ENCODE measurements around the gene SPA17.

DNA sequence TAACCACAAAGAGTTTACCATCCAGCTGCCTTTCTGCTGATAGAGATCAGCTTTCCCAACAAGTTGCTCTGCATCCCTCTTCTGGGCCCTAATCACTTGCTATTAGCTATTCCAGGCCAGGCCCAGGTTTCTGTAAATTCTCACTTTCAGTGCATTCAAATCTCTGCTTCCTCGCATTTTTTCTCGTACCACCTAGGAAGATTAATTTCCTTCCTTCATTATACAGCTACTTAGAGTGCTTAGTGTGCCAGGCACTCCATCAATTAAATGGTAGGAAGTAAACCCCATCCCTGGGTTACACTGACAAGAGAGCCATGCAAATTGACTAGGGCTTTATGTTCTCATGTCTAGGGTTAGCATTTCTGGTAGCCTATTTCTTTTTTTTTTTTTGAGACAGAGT, 9.8 kb upstream of the SPA17 start:
- TF ChIP-seq, protein P1, sequence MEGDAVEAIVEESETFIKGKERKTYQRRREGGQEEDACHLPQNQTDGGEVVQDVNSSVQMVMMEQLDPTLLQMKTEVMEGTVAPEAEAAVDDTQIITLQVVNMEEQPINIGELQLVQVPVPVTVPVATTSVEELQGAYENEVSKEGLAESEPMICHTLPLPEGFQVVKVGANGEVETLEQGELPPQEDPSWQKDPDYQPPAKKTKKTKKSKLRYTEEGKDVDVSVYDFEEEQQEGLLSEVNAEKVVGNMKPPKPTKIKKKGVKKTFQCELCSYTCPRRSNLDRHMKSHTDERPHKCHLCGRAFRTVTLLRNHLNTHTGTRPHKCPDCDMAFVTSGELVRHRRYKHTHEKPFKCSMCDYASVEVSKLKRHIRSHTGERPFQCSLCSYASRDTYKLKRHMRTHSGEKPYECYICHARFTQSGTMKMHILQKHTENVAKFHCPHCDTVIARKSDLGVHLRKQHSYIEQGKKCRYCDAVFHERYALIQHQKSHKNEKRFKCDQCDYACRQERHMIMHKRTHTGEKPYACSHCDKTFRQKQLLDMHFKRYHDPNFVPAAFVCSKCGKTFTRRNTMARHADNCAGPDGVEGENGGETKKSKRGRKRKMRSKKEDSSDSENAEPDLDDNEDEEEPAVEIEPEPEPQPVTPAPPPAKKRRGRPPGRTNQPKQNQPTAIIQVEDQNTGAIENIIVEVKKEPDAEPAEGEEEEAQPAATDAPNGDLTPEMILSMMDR (IDR thresholded peaks at IDR 0.05), result no peak
- TF ChIP-seq POLR2A (IDR thresholded peaks at IDR 0.05) (no peak), EP300 (IDR thresholded peaks at IDR 0.05) (no peak)

All from tibial nerve (tissue), 4 donors.